ENCODE measurements around the gene UNC5CL.

DNA sequence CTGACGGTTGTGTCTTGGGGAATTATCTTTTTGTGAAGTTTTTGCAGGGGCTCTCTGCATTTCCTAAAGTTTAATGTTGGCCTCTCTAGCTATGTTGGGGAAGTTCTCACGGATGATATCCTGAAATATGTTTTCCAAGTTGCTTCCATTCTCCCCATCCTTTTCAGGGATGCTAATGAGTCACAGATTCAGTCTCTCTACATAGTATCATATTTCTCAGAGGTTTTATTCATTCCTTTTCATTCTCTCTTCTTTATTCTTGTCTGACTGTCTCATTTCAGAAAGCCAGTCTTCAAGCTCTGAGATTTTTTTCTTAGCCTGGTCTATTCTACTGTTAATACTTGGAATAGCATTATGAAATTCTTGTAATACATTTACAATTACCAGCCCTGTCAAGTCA is 61.3 kb downstream of the UNC5CL start:
- TF ChIP-seq CTCF (conservative IDR thresholded peaks at IDR 0.05; ENCODE audit: low read depth, low read length) (no peak), EZH2 (IDR thresholded peaks at IDR 0.05; ENCODE audit: low read length, unreplicated experiment) (no peak)
